ENCODE results near the gene LNP1. TPM values are rescaled to one million over a fixed set of nuclear protein-coding genes. Genes with fewer than 3 reads are reported as not detected.

Gene LNP1
- polyA plus RNA-seq, 1 donor (not counting 4 experiments of a cell fraction or from before 2014, with no cell fraction given) = 0.64 TPM

- DNase-seq (ENCODE audit: low read depth, low spot score) = no peak
- no peak overlapping the region for H3K27ac ChIP-seq (ENCODE audit: control insufficient read depth, insufficient read depth, low read length)
- TF ChIP-seq CTCF (optimal IDR thresholded peaks at IDR 0.05 in 1 of 3, IDR thresholded peaks at IDR 0.05 in 1 of 3, conservative IDR thresholded peaks at IDR 0.05 in 1 of 3; ENCODE audit: extremely low read depth in 1 of 3, insufficient read depth in 2 of 3, low read length in 3 of 3) (no peak), EZH2 (IDR thresholded peaks at IDR 0.05; ENCODE audit: low read length) (no peak)
- no peaks in the 10 kb centered on the region for H3K79me2 ChIP-seq (ENCODE audit: control insufficient read depth, insufficient read depth, low read length)
- H3K4me3 ChIP-seq (ENCODE audit: control insufficient read depth in 2 of 3, extremely low read depth in 1 of 3, insufficient read depth in 2 of 3, low read depth in 1 of 3, low read length in 3 of 3) = no peak overlapping the region
- no peaks in the 10 kb centered on the region for H3K4me1 ChIP-seq (ENCODE audit: control insufficient read depth, extremely low read depth, insufficient read depth, low read length)
- H3K4me2 ChIP-seq (ENCODE audit: control insufficient read depth, extremely low read depth, insufficient read depth, low read depth, low read length) = no peak overlapping the region
- no peaks in the 10 kb centered on the region for H3K9me3 ChIP-seq (ENCODE audit: control insufficient read depth, low read depth, low read length)
- H3K36me3 ChIP-seq (ENCODE audit: control insufficient read depth in 2 of 2, extremely low read depth in 1 of 2, insufficient read depth in 2 of 2, low read length in 2 of 2) = no peaks in the 10 kb centered on the region
- FAIRE-seq = no peak
- no peaks in the 10 kb centered on the region for H4K20me1 ChIP-seq (ENCODE audit: control insufficient read depth, extremely low read depth, insufficient read depth, low read length)
- dilution Hi-C loops (cut with MboI; ENCODE audit: extremely low pct_ligation_motif_present, low sequenced_read_pairs) = no loop called here
- H3K27me3 ChIP-seq (ENCODE audit: control insufficient read depth, extremely low read depth, insufficient read depth, low read length) = no peaks in the 10 kb centered on the region
- H3K9ac ChIP-seq (ENCODE audit: control insufficient read depth, extremely low read depth, insufficient read depth, low read length) = no peak overlapping the region
- no peak overlapping the region for H2AFZ ChIP-seq (ENCODE audit: control insufficient read depth, low read length)
- no peaks in the 10 kb centered on the region for H3K9me1 ChIP-seq (ENCODE audit: control insufficient read depth, extremely low read depth, insufficient read depth, low read length)
These were observed 82.2 kb downstream of the LNP1 start for GRCh38 chr3:100483529-100483928.

GRCh38 chr3:100486808-100487207 lies 85.5 kb downstream of the LNP1 start:
- Histone ChIP-seq H3K36me3 (ENCODE audit: control insufficient read depth in 2 of 2, extremely low read depth in 1 of 2, insufficient read depth in 2 of 2, low read length in 2 of 2) (no peaks in the 10 kb centered on the region), H3K9ac (ENCODE audit: control insufficient read depth, extremely low read depth, insufficient read depth, low read length) (no peak overlapping the region), H2AFZ (ENCODE audit: control insufficient read depth, low read length) (no peak overlapping the region), H3K4me2 (ENCODE audit: control insufficient read depth, extremely low read depth, insufficient read depth, low read depth, low read length) (no peak overlapping the region), H4K20me1 (ENCODE audit: control insufficient read depth, extremely low read depth, insufficient read depth, low read length) (no peaks in the 10 kb centered on the region), H3K4me1 (ENCODE audit: control insufficient read depth, extremely low read depth, insufficient read depth, low read length) (peaks cover 4% of the 10 kb centered on the region), H3K27ac (ENCODE audit: control insufficient read depth, insufficient read depth, low read length) (no peak overlapping the region), H3K79me2 (ENCODE audit: control insufficient read depth, insufficient read depth, low read length) (no peaks in the 10 kb centered on the region), H3K27me3 (ENCODE audit: control insufficient read depth, extremely low read depth, insufficient read depth, low read length) (no peaks in the 10 kb centered on the region), H3K9me3 (ENCODE audit: control insufficient read depth, low read depth, low read length) (no peaks in the 10 kb centered on the region), H3K4me3 (ENCODE audit: control insufficient read depth in 2 of 3, extremely low read depth in 1 of 3, insufficient read depth in 2 of 3, low read depth in 1 of 3, low read length in 3 of 3) (no peak overlapping the region), H3K9me1 (ENCODE audit: control insufficient read depth, extremely low read depth, insufficient read depth, low read length) (no peaks in the 10 kb centered on the region)
- dilution Hi-C loops (cut with MboI; ENCODE audit: extremely low pct_ligation_motif_present, low sequenced_read_pairs) = no loop called here
- DNase-seq (ENCODE audit: low read depth, low spot score) (no peak), FAIRE-seq (peak; percentile 13)
- TF ChIP-seq EZH2 (IDR thresholded peaks at IDR 0.05; ENCODE audit: low read length) (no peak), CTCF (optimal IDR thresholded peaks at IDR 0.05 in 1 of 3, IDR thresholded peaks at IDR 0.05 in 1 of 3, conservative IDR thresholded peaks at IDR 0.05 in 1 of 3; ENCODE audit: extremely low read depth in 1 of 3, insufficient read depth in 2 of 3, low read length in 3 of 3) (no peak)

Data from keratinocyte (primary cell).